GM21737 (cell line): Measurements from ENCODE around the gene PDXP.
A peak's percentile ranks its signal among the peaks of the same experiment; 100 is the strongest.

Source experiments
- ATAC-seq: cut with Tn5 transposase; IDR thresholded peaks from one replicate; pipeline ENCODE4 v1.9.1; 2021; ENCODE audit warnings: mild to moderate bottlenecking, moderate library complexity; ENCODE audit not compliant: unreplicated experiment

PDXP gene

GRCh38 chr22:37627545-37627944, 31.0 kb upstream of the PDXP start:
- ATAC-seq, result no peak

GRCh38 chr22:37628830-37629229, 29.7 kb upstream of the PDXP start:
- no peak for ATAC-seq

- ATAC-seq, result no peak
These were observed 28.6 kb upstream of the PDXP start for GRCh38 chr22:37629928-37630327.

GRCh38 chr22:37630839-37631435, 27.6 kb upstream of the PDXP start:
- no peak for ATAC-seq

- ATAC-seq, result no peak
These were observed 26.9 kb upstream of the PDXP start for GRCh38 chr22:37631448-37632173.

GRCh38 chr22:37632174-37633088, 26.1 kb upstream of the PDXP start:
- ATAC-seq, result peak; percentile 10

GRCh38 chr22:37633089-37633624, 25.4 kb upstream of the PDXP start:
- peak; percentile 49 for ATAC-seq

GRCh38 chr22:37633625-37634416, 24.7 kb upstream of the PDXP start:
- ATAC-seq, result peak; percentile 49

GRCh38 chr22:37634417-37634924, 24.1 kb upstream of the PDXP start:
- ATAC-seq, result no peak

- no peak for ATAC-seq
These were observed 23.4 kb upstream of the PDXP start for GRCh38 chr22:37635157-37635556.

- ATAC-seq, result no peak
These were observed 22.2 kb upstream of the PDXP start for GRCh38 chr22:37636186-37636948.

GRCh38 chr22:37636949-37637273, 21.6 kb upstream of the PDXP start:
- no peak for ATAC-seq

- no peak for ATAC-seq
These were observed 20.0 kb upstream of the PDXP start for GRCh38 chr22:37638391-37639069.

- no peak for ATAC-seq
These were observed 19.3 kb upstream of the PDXP start, which contains the start of gene SH3BP1 for GRCh38 chr22:37639070-37639760. Gene SH3BP1, plus strand, starts transcription at chr22:37639669. Its CDS starts 119 bp downstream, at chr22:37639788.

GRCh38 chr22:37639771-37640590, 18.5 kb upstream of the PDXP start:
- ATAC-seq, result no peak

GRCh38 chr22:37640591-37641560, 17.6 kb upstream of the PDXP start:
- no peak for ATAC-seq

GRCh38 chr22:37641561-37641949, 17.0 kb upstream of the PDXP start:
- ATAC-seq, result no peak
